GM13977 (cell line): ENCODE results near the gene MFSD2A.
"Not testable (repeated sequence)": the region's sequence is repeated elsewhere in the genome, so short reads cannot be mapped to it uniquely, and the experiment has no call there.

Source experiments
- DNase-seq: peaks from one replicate; pipeline ENCODE4 v3.0.0; 2012; ENCODE audit warnings: low spot score
- in situ Hi-C: fragments of 300-500 bp; cut with MboI; formaldehyde crosslinking; loops from one replicate; pipeline ENCODE4 v1.12.0; 2022; ENCODE audit warnings: low sequenced_read_pairs, low pct_unique_long_range_greater_than_20kb, mixed read lengths, inconsistent platforms; ENCODE audit not compliant: unreplicated experiment
- TF ChIP-seq, protein P1 (sequence below): IDR thresholded peaks from 2 replicates; pipeline ENCODE4 v1.5.1; 2012; ENCODE audit warnings: mild to moderate bottlenecking, control low read depth; ENCODE audit not compliant: insufficient read depth; ENCODE audit errors: extremely low read depth, missing control alignments

MFSD2A gene

GRCh38 chr1:39954870-39955546 is at the start of gene MFSD2A:
MFSD2A (plus strand) TSS chr1:39955145; CDS start chr1:39955293, 148 bp downstream.
- in situ Hi-C loops = no loop called here
- TF ChIP-seq, protein P1, sequence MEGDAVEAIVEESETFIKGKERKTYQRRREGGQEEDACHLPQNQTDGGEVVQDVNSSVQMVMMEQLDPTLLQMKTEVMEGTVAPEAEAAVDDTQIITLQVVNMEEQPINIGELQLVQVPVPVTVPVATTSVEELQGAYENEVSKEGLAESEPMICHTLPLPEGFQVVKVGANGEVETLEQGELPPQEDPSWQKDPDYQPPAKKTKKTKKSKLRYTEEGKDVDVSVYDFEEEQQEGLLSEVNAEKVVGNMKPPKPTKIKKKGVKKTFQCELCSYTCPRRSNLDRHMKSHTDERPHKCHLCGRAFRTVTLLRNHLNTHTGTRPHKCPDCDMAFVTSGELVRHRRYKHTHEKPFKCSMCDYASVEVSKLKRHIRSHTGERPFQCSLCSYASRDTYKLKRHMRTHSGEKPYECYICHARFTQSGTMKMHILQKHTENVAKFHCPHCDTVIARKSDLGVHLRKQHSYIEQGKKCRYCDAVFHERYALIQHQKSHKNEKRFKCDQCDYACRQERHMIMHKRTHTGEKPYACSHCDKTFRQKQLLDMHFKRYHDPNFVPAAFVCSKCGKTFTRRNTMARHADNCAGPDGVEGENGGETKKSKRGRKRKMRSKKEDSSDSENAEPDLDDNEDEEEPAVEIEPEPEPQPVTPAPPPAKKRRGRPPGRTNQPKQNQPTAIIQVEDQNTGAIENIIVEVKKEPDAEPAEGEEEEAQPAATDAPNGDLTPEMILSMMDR = no peak
- peak; percentile 93 for DNase-seq

- TF ChIP-seq, protein P1 = no peak
- DNase-seq = no peak
- in situ Hi-C loops = loop anchor here (5.0 kb wide), 1 partner anchor 83 kb away; no protein-coding TSS in a partner anchor
Measured at GRCh38 chr1:39905172-39905571, 49.8 kb upstream of the MFSD2A start.

GRCh38 chr1:39907528-39908453 is 47.2 kb upstream of the MFSD2A start:
- DNase-seq = no peak
- in situ Hi-C loops = loop anchor here (5.0 kb wide), 1 partner anchor 85 kb away; no protein-coding TSS in a partner anchor
- TF ChIP-seq, protein P1 = no peak

- in situ Hi-C loops = loop anchor here (5.0 kb wide), 1 partner anchor 86 kb away; no protein-coding TSS in a partner anchor
Measured at GRCh38 chr1:39908534-39908933, 46.4 kb upstream of the MFSD2A start.

GRCh38 chr1:39910263-39910662 is 44.7 kb upstream of the MFSD2A start:
- in situ Hi-C loops = no loop called here
- TF ChIP-seq, protein P1 = no peak
- DNase-seq = no peak

More at GRCh38 chr1:39908534-39908933, 46.4 kb upstream of the MFSD2A start:
- TF ChIP-seq, protein P1 = no peak
- peak; percentile 45 for DNase-seq

DNA sequence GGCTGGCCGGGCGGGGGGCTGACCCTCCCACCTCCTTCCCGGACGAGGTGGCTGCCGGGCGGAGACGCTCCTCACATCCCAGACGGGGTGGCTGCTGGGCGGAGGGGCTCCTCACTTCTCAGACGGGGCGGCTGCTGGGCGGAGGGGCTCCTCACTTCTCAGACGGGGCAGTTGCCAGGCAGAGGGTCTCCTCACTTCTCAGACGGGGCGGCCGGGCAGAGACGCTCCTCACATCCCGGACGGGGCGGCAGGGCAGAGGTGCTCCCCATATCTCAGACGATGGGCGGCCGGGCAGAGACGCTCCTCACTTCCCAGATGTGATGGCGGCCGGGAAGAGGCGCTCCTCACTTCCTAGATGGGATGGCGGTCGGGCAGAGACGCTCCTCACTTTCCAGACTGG is 41.8 kb upstream of the MFSD2A start:
- in situ Hi-C loops, DNase-seq: not testable (repeated sequence)
